HG03039 (cell line): Measurements from ENCODE around the gene SERPINI2.

ENCODE experiments used
- ATAC-seq: cut with Tn5 transposase; IDR thresholded peaks from one replicate; pipeline ENCODE4 v1.9.1; 2021; ENCODE audit warnings: mild to moderate bottlenecking, moderate library complexity; ENCODE audit not compliant: unreplicated experiment

The SERPINI2 gene, protein sequence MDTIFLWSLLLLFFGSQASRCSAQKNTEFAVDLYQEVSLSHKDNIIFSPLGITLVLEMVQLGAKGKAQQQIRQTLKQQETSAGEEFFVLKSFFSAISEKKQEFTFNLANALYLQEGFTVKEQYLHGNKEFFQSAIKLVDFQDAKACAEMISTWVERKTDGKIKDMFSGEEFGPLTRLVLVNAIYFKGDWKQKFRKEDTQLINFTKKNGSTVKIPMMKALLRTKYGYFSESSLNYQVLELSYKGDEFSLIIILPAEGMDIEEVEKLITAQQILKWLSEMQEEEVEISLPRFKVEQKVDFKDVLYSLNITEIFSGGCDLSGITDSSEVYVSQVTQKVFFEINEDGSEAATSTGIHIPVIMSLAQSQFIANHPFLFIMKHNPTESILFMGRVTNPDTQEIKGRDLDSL

DNA sequence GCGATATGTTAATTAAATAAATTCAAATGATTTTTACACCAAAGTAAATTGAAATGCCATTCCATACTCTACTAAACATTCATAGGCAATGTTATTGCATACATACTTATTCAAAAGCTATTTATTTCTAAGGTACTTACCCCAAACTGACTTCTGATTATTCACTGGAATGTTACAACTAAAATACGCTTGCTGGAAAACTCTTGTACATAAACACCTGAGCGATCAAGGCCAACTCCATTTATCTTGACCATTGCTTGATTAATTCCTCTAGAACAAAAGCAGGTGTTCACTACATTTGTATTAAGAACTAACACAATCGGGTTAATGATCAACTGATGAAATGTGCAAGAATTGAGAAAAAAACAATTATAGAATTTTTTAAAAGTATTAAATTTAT is at the start of gene SERPINI2:
Gene SERPINI2 (minus strand): TSS at position 180 of the 400 bp plus-strand sequence. CDS start 2,208 bp downstream, outside the sequence.
- no peak for ATAC-seq

DNA sequence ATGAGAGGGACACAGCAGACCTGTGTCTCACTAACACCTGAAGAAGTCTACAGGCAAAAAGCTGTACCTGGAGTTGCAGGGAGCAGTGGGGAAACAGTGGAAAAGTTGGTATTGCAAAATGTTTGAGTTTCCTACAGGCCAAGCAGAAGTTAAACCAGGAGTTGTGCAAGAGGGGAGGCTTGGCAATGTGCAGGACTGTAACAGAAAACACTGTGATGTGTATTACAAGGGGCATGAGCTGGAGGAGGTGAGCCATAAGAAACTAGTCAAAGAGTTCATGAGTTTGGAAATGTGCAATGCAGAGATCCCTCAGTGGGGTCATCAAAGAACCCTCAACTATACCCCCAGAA is 47.1 kb upstream of the SERPINI2 start:
- ATAC-seq: no peak

DNA sequence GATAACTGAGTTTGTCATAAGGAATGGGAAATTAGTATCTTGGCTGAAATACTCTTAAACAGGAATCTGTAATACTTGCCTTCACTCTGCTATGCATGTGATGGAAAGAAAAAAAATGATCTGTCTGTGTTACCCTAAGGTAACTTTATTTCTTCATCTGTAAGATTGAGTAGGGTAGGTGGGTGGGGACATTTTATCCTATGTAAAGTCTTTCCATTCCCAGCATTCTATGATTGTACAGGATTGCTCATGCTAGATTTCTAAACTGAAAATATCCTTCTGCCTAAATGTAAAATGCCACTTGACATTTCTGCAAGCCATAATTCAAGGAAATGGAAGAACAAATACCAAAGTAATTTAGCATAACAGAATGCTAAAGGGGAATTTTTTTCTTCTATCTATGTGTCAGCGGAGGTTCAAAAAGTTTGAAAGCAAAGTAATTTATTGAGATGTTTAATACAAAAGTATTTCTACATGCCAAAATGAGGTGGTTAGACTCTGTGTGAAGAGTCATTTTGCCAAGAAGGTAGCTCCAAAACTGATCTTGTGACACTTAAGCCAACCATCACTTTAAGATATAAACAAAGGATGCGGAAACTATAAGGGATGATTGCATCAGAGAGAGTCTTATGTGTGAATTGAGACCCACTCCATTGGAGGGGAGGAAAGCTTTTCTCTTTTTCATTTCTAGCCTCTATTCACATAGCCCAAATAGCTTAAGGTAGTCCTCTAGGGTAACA is 46.6 kb upstream of the SERPINI2 start:
- no peak for ATAC-seq

DNA sequence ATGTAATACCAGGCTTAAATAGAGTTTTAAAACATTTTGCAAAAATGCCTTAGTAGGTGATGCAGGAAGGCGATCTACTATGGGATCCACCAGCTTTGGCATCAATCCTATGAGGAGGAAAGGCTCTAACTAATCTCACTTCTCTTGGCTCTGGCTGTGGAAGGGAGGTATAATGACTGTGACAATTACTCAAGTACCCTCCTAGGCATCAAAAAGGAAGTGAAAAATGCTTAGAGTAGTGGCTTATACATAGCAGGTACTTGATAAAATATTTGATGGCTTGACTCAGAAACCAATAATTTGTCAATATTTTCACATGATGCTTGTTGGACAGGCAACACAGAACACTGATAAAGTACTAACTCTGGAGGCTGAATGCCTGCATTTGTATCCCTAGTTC is 34.1 kb upstream of the SERPINI2 start:
- no peak for ATAC-seq

DNA sequence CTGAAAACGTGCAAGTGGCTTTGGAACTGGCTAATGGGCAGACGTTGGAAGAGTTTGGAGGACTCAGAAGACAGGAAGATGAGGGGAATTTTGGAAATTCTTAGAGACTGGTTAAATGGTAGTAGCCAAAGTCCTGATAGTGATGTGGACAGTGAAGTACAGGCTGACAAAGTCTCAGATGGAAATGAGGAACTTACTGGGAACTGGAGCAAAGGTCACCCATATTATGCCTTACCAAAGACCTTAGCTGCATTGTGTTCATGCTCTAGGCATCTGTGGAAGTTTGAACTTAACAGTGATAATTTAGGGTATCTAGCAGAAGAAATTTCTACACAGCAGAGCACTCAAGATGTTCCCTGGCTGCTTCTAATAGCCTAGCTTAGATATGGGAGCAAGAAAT is 28.6 kb upstream of the SERPINI2 start:
- no peak for ATAC-seq

DNA sequence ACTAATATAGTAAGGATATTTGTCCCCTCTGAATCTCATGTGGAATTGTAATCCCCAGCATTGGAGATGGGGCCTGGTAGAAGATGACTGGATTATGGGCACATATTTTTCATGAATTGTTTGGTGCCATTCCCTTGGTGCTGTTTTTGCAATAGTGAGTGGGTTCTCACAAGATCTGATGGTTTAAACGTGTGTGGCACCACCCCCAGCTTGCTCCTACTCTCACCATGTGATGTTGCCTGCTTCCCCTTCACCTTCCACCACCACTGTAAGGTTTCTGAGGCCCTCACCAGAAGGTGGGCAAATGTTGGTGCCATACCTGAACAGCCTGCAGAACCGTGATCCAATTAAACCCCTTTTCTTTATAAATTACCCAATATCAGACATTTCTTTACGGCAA is 28.1 kb upstream of the SERPINI2 start:
- no peak for ATAC-seq

DNA sequence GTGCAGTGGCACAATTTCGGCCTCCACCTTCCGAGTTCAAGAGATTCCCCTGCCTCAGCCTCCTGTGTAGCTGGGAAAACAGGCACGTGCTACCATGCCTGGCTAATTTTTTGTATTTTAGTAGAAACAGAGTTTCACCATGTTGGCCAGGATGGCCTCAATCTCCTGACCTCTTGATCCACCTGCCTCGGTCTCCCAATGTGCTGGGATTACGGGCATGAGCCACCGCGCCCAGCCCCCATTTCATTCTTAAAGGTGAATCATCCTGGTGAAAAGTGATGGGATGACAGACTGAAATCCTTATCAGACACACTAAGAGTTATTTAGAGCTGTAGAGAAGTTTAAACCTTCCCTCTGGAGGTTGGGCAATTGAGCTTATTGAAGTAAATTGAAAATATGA is 24.1 kb upstream of the SERPINI2 start:
- ATAC-seq: no peak

DNA sequence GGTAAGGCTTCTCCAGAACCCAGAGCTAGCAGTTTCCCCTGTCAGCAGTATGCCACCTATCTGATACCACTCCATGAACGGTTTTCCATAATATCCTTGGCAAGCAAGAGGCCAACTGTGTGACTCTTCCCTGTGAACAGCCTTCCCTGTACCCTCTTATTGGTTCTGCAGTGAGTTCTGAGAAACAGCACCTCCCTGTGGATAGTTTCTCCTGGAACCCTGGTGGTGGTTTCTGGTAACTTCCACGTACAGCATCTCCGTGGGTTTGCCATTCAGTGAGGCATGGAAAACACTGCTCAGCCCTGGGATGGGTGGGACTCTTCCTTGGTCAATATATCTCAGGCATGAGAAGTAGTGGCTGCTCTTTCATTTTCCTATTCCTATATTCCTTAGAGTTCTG is 19.4 kb upstream of the SERPINI2 start:
- no peak for ATAC-seq

DNA sequence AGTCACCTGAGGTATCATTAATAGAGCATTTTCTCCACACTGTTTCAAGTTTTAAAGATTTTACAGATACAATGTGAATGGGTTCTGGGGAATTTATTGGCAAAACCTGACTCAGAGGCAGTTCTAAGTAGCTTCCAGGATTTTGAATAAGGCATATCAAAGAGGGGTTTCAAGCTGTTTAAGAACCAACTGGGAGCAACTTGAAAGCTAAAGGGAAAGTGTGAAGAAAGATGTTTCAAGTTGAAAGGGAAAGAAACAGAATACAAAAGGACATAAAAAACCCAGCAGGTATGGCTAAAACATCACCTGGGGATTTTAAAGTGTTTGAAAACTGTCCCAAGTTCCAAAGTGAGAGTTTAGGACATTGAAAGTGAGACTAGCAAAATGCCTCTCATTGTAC is 17.8 kb upstream of the SERPINI2 start:
- no peak for ATAC-seq

DNA sequence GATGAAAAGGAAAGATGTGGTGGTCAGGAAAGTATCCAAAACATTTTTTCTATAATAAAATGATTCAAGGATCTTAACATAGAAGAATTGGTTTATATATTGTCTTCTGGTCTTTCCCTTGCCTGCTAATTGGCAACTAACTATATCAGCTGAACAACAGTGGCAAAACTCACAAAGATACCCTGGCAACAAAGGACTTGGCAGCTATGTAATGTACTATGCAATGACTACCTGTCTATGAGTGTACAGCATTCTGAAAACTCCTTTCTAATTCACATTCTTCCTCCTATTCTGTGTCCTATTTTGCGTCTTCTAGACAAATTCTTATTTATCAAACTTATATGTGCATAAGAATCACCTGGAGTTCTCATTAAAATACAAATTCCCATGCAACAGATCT is 15.7 kb upstream of the SERPINI2 start:
- ATAC-seq: no peak

DNA sequence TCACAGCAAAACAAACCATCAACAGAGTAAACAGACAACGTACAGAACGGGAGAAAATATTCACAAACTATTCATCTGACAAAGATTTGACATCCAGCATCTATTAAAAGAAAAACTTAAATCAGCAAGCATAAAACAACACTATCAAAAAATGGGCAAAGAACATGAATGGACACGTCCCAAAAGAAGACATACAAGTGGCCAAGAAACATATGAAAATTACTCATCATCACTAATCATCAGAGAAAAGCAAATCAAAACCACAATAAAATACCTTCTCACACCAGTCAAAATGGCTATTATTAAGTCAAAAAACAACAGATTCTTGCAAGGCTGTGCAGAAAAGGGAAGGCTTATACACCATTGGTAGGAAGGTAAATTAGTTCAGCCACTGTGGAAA is 13.7 kb upstream of the SERPINI2 start:
- no peak for ATAC-seq

DNA sequence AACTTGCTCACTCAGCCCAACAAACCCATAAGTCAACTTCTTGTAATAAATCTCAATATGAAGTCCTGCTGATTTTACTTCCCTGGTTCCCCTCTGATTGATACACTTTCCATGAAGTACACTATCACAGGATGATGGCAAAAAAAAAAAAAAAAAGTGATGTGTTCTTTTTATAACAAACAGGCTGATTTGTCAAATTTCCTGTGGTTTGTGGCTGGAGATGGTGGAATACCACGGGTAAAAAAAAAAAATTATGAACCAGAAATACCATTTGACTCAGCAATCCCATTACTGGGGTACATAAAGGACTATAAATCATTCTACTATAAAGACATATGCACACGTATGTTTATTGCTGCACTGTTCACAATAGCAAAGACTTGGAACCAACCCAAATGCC is 10.7 kb upstream of the SERPINI2 start:
- ATAC-seq: no peak

DNA sequence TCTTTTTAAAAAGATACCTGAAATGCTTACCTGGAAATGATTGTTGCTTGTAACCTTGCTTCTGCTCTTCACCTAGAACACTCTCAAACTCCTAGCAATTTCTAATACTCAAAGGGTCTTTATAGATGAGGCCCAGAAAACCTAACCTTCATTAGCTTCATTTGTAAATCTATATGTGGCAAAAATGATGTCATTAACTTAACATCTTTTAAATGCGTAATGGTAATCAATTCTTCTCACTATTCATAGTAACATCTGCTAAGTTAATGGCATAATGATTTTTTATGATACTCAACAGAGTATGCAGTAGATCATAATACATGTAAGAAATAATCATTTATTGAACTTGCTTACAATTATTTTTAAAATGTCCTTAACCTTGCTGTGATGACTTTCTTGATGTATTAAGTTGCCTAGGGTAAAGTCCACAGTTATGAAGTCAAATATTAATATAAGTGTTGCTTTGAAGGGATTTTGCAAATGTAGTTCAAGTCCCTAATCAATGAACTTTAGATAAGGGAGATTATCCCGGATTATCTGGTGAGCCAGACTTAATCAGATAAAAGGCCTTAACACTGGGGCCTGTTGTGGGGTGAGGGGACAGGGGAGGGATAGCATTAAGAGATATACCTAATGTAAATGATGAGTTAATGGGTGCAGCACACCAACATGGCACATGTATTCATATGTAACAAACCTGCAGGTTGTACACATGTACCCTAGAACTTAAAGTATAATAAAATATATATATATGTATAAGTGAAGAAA is 10.1 kb upstream of the SERPINI2 start:
- no peak for ATAC-seq

DNA sequence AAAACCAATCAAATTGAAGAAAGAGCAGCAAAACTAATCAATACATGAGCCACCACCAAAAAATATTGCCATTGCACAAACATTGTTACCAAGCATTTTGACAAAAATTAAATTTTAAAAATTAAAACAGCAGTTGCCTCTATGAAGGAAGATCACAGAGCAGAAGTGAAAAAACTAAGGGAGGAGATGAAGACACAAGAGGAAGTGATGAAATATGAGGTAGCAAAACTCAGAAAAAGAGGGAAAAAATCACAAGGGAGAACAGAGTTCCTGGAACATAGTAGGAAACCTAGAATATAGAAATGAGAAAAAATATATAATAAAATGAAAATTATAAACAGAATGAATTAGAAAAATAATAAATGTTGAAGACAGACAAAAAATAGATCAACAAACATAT is 7.3 kb upstream of the SERPINI2 start:
- ATAC-seq: no peak

DNA sequence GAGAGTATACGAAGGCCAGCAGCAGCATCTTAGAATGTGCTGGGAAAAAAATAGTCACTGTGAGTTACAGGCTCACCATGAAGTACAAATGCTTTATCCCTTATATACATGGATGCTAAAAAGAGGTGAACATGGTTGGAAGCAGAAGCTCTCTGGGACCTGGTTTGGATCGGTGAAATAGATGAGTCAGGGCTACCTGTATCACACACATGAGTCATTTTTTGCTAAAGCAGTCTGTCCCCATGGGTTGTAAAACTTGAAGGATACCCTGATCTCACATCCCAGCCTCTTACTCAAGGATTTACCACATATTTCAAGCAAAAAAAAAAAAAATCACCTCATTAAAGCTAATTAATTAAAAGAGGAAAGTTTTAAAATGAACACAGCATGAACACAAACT is 6.9 kb upstream of the SERPINI2 start:
- no peak for ATAC-seq

DNA sequence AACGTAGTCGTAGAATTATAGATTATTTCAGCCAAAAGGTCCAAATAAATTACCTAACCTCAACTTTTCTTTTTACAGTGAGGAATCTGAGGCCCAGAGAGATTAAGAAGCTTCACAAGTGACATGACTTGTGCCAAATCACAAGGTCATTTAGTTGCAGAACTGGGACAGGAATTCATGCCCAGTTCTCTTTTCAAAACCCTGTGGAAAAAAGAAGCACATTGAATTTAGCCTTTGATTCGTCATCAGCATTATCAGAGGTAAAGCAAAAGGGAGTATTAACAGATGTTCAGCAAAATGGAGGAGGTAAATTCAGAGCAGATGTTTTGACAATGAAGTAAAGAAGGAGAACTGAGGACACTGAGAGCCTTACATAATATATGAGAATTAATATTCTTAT is 4.5 kb downstream of the SERPINI2 start:
- no peak for ATAC-seq

DNA sequence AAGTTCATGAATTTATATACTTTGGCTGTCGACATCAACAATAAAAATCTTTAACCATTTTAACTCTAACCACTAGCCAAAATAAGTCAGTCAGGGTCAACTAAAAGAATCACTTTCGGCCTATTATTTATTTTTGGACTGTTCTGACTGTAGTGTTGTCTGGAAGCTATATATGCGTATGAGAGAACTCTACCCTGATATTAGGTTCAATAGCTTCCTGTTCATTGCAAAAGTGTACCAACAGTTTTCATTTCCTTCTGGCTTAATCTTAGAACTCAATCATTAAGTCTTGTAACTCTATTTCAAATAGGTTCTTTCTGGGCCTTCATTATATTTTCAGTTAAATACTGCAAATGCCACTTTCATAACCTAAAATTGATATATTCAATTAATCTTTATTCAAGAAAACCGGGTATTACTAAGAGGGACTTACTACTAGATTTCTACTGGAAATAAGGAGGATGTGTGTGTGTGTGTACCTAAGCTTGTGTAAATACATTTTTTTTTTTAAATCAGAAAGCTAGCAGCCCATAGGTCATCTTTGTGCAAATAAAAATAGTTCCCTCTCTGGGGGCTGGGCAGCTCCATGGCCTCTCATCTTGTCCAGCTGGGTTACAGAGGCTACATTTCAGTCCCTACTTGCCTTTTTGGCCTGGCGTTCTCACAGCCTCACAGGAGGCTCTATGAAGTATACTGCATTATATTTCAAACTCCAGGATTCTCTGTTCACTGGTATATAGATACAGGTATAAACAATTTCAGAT is 5.8 kb downstream of the SERPINI2 start:
- ATAC-seq: no peak

DNA sequence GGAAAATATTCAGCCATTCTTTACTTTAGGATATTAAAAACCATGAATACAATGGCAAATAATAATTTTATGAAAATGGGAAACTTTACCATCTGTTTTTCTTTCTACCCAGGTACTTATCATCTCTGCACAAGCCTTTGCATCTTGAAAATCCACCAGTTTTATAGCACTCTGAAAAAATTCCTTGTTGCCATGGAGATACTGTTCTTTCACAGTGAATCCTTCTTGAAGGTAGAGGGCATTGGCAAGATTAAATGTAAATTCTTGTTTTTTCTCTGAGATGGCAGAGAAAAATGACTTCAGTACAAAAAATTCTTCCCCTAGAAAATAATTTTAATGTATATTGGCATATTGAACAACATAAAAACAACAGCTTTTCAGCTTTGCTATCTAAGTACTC is 6.9 kb downstream of the SERPINI2 start:
- no peak for ATAC-seq

DNA sequence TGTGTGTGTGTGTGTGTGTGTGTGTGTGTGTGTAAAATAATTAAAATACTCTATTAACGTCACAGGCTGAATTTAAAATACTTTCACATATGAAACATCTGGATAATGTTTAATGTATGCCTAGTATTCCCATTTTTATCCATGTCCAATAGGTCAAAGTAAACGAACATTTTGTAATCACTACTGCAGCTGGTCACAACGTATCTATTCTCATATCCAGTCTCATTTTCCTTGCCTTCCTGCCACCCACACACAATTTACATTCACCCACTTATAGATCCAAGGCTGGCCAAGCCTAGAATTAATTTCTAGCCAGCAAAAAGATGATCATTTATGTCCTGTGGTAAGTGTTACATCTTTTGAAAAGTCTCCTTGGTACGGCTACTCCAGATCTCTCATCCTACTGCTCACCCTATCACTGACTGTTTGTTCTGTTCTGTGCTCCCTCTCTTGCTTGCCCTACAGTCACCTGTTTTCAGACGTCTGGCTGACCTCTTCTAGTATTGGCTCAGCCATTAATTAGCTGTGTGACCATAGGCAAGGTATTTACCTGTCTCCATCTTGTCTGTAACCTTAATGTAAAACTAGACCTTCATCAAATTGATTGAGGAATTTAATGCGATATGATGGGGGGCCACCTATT is 17.6 kb downstream of the SERPINI2 start:
- ATAC-seq: no peak

DNA sequence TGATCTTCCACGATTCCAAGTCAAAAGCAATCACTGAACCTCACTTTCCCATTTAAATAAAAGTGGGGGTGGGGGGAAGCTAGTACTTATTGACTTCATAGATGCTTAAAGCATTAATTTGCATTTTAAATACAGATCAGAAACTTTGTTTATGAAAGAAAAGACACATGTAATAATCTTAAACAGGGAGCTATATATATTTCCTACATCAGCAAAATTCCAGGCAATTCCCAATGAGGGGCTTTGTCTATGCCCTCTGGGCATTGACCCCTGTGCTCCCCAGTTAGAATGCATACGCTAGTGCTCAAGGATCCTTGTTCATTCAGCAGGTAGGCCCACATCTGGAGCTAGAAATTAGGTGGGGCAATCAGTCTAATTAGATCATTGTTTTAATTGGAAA is 20.0 kb downstream of the SERPINI2 start:
- ATAC-seq: no peak

DNA sequence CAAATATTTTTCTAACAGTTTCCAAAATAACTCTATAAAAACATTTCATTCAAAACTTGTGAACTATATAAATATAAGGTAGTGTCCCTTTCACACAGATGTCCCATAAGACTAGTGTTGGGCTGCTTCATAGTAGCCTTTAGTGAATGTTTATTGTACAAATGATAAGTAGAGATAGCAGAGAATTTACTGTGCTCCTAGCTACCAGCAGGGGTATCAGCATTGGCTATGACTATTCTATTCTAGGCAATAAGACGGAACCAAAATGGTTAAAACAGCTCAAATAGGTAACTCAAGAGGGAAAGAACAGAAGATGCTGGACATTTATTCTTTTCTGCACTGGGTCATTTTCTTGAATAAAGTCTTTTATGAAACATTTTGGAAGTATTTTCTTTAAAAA is 22.6 kb downstream of the SERPINI2 start:
- no peak for ATAC-seq
